Liver (tissue), 2 donors: ENCODE results near the gene GPR146.

Experiments
- TF ChIP-seq, protein P1 (sequence below): IDR thresholded peaks from 2 replicates; pipeline ENCODE4 v1.6.1; 2016; ENCODE audit warnings: antibody characterized with exemption
- TF ChIP-seq, protein P2 (sequence below): fragments of 150-350 bp; IDR thresholded peaks from 2 replicates; pipeline ENCODE4 v1.5.1; 2017; ENCODE audit warnings: improper control_type of control experiment, low read depth, low read length; ENCODE audit not compliant: missing input control
- donor health status: healthy.

- TF ChIP-seq, protein P1, sequence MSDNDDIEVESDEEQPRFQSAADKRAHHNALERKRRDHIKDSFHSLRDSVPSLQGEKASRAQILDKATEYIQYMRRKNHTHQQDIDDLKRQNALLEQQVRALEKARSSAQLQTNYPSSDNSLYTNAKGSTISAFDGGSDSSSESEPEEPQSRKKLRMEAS = no peak
- TF ChIP-seq, protein P2, sequence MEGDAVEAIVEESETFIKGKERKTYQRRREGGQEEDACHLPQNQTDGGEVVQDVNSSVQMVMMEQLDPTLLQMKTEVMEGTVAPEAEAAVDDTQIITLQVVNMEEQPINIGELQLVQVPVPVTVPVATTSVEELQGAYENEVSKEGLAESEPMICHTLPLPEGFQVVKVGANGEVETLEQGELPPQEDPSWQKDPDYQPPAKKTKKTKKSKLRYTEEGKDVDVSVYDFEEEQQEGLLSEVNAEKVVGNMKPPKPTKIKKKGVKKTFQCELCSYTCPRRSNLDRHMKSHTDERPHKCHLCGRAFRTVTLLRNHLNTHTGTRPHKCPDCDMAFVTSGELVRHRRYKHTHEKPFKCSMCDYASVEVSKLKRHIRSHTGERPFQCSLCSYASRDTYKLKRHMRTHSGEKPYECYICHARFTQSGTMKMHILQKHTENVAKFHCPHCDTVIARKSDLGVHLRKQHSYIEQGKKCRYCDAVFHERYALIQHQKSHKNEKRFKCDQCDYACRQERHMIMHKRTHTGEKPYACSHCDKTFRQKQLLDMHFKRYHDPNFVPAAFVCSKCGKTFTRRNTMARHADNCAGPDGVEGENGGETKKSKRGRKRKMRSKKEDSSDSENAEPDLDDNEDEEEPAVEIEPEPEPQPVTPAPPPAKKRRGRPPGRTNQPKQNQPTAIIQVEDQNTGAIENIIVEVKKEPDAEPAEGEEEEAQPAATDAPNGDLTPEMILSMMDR = no peak
Measured at GRCh38 chr7:1030444-1031070, 13.8 kb upstream of the GPR146 start.
